Endothelial cell of umbilical vein (primary cell): ENCODE results near the gene RSRC1. TPM values are rescaled to one million over a fixed set of nuclear protein-coding genes. Genes with fewer than 3 reads are reported as not detected.

Experiments used
- BruUV-seq: library from RNA; stranded (reverse); fragments of 400-500 nt; replicated peaks from 2 replicates; lab custom pipeline; 2021; lab: Mats Ljungman, UMichigan
- CTCF ChIA-PET: fragments of 300-600, 350-600 bp; sonication (Branson Sonifier 250); formaldehyde crosslinking; loops from one replicate; lab custom pipeline; 2021; ENCODE audit warnings: antibody characterized with exemption, inconsistent platforms; lab: Charles Lee
- POLR2A ChIA-PET: fragments of 300-600, 350-600 bp; sonication (Branson Sonifier 250); formaldehyde crosslinking; loops from one replicate; lab custom pipeline; 2021; ENCODE audit warnings: antibody characterized with exemption, inconsistent platforms; lab: Charles Lee
- DNase-seq: peaks from one replicate; pipeline ENCODE4 v3.0.0-alpha.2; 2011; ENCODE audit warnings: low read depth, low spot score
- FAIRE-seq: peaks from 2 replicates; lab custom pipeline; 2011; peaks lifted over from hg19 to GRCh38; lab: Jason Lieb, UNC
- H2AFZ ChIP-seq: 2 replicates; pipeline ENCODE4 v1.6.0; 2012; ENCODE audit warnings: low read depth, low read length, control low read depth, inconsistent platforms
- H3K27ac ChIP-seq: 2 replicates; pipeline ENCODE4 v1.5.1; 2011; ENCODE audit warnings: low read depth, mild to moderate bottlenecking, control low read depth, low read length, moderate library complexity; ENCODE audit not compliant: insufficient read depth
- H3K27me3 ChIP-seq, 2 experiments: 2 replicates each; pipeline versions ENCODE4 v1.6.0 to v1.6.1; 2011; ENCODE audit warnings: low read length in 2 of 2, mixed read lengths in 1 of 2; ENCODE audit not compliant: control insufficient read depth in 2 of 2, insufficient read depth in 2 of 2
- H3K36me3 ChIP-seq, 2 experiments: 2 replicates in 1 of 2; 3 replicates in 1 of 2; pipeline ENCODE4 v1.5.1; 2011; ENCODE audit warnings: low read length in 2 of 2, mild to moderate bottlenecking in 1 of 2, moderate library complexity in 1 of 2; ENCODE audit not compliant: control insufficient read depth in 2 of 2, insufficient read depth in 2 of 2; ENCODE audit errors: extremely low read depth in 1 of 2
- H3K4me1 ChIP-seq: 3 replicates; pipeline ENCODE4 v1.5.1; 2011; ENCODE audit warnings: mild to moderate bottlenecking, low read length; ENCODE audit not compliant: control insufficient read depth, insufficient read depth; ENCODE audit errors: extremely low read depth
- H3K4me2 ChIP-seq: 2 replicates; pipeline ENCODE4 v1.6.1; 2011; ENCODE audit warnings: low read length, control low read depth, mixed read lengths; ENCODE audit not compliant: insufficient read depth
- H3K4me3 ChIP-seq, 3 experiments: fragments of 200-600 bp in 1 of 3; sonication (generic), shearing (Covaris generic) in 1 of 3; replicated peaks in 1 of 3; 2 replicates each; pipeline ENCODE4 v1.5.1; 2011 to 2016; ENCODE audit warnings: control low read depth in 3 of 3, low read length in 3 of 3, mild to moderate bottlenecking in 2 of 3, inconsistent platforms in 1 of 3, low read depth in 1 of 3, moderate library complexity in 1 of 3; ENCODE audit not compliant: insufficient read depth in 1 of 3
- H3K79me2 ChIP-seq: 2 replicates; pipeline ENCODE4 v1.6.0; 2012; ENCODE audit warnings: low read length, inconsistent platforms; ENCODE audit not compliant: control insufficient read depth, insufficient read depth
- H3K9ac ChIP-seq: replicated peaks from 2 replicates; pipeline ENCODE3; 2011; ENCODE audit warnings: low read length, control low read depth; ENCODE audit not compliant: insufficient read depth; ENCODE audit errors: extremely low read depth
- H3K9me1 ChIP-seq: replicated peaks from 3 replicates; pipeline ENCODE4 v1.6.0; 2011; ENCODE audit warnings: mild to moderate bottlenecking, low read length; ENCODE audit not compliant: control insufficient read depth, insufficient read depth; ENCODE audit errors: extremely low read depth
- H3K9me3 ChIP-seq: replicated peaks from 2 replicates; pipeline ENCODE4 v1.5.1; 2012; ENCODE audit warnings: low read length, inconsistent platforms; ENCODE audit not compliant: control insufficient read depth, insufficient read depth
- H4K20me1 ChIP-seq: replicated peaks from 2 replicates; pipeline ENCODE3; 2011; ENCODE audit warnings: mild to moderate bottlenecking, low read length; ENCODE audit not compliant: control insufficient read depth, insufficient read depth; ENCODE audit errors: extremely low read depth
- CTCF ChIP-seq, 2 donors: IDR thresholded peaks; 1 replicate in 1 of 2; 2 replicates in 1 of 2; pipeline ENCODE4 v1.5.1; 2011; ENCODE audit warnings: low read length in 2 of 2, mild to moderate bottlenecking in 2 of 2, moderate library complexity in 2 of 2, control low read depth in 1 of 2, inconsistent platforms in 1 of 2, low read depth in 1 of 2; ENCODE audit not compliant: insufficient read depth in 1 of 2; ENCODE audit errors: extremely low read depth in 1 of 2
- GATA2 ChIP-seq: IDR thresholded peaks from 2 replicates; pipeline ENCODE4 v1.7.0; 2011; ENCODE audit warnings: low read depth, mild to moderate bottlenecking, moderate library complexity, mixed read lengths, low read length; ENCODE audit not compliant: insufficient read length, insufficient read depth
- JUN ChIP-seq: IDR thresholded peaks from 2 replicates; pipeline ENCODE4 v1.6.1; 2011; ENCODE audit warnings: borderline replicate concordance, low read depth; ENCODE audit not compliant: insufficient read length, insufficient read depth
- MAX ChIP-seq: IDR thresholded peaks from 2 replicates; pipeline ENCODE4 v1.6.1; 2011; ENCODE audit not compliant: insufficient read depth, insufficient read length
- MYC ChIP-seq: IDR thresholded peaks from one replicate; pipeline ENCODE4 v1.6.1; 2011; ENCODE audit warnings: mild to moderate bottlenecking, low read depth, low read length
- dilution Hi-C: fragments of 300-500 bp; cut with MboI; formaldehyde crosslinking; loops from one replicate; pipeline ENCODE4 v1.15.0; 2019; ENCODE audit warnings: low sequenced_read_pairs; ENCODE audit not compliant: extremely low pct_ligation_motif_present
- intact Hi-C: fragments of 100-400 bp; cut with micrococcal nuclease; formaldehyde crosslinking; loops from one replicate; pipeline ENCODE4 v1.10.0; 2022
- polyA plus RNA-seq, 4 experiments: library from polyadenylated mRNA; depleted of rRNA in 3 of 4; stranded (reverse) in 3 of 4; unstranded in 1 of 4; fragments of >200 nt; gene quantifications; 2 replicates each; pipeline versions ENCODE4 v1.2.1 to v1.2.3, GENCODE V29; 2011 to 2012; ENCODE audit warnings: missing spikeins in 1 of 4
- total RNA-seq: library from RNA; stranded (reverse); gene quantifications from 2 replicates; pipeline ENCODE4 v1.2.3, GENCODE V29; 2021

The RSRC1 gene
- total and polyA plus RNA-seq, 2 donors (not counting 3 experiments of a cell fraction or from before 2014, with no cell fraction given): 1.8 to 25.4 TPM

GRCh38 chr3:158519776-158520175 lies 409.9 kb downstream of the RSRC1 start:
- dilution Hi-C loops (no loop called here), intact Hi-C loops (no loop called here)
- Histone ChIP-seq H3K4me3 (no peak overlapping the region), H3K9me1 (no peaks in the 10 kb centered on the region), H4K20me1 (no peaks in the 10 kb centered on the region), H3K27me3 (no peaks in the 10 kb centered on the region), H3K9ac (no peak overlapping the region), H3K4me1 (no peaks in the 10 kb centered on the region), H3K36me3 (no peaks in the 10 kb centered on the region), H3K79me2 (no peaks in the 10 kb centered on the region), H3K27ac (no peak overlapping the region), H3K9me3 (no peaks in the 10 kb centered on the region), H2AFZ (no peak overlapping the region), H3K4me2 (no peak overlapping the region)
- CTCF ChIA-PET: no interaction called here
- no TSS peak for BruUV-seq
- POLR2A ChIA-PET: no interaction called here
- no peak for TF ChIP-seq GATA2
- no peak for TF ChIP-seq CTCF (IDR thresholded peaks at IDR 0.05; ENCODE audit: extremely low read depth in 1 of 2, insufficient read depth in 1 of 2, low read depth in 1 of 2, low read length in 2 of 2)
- FAIRE-seq: no peak
- DNase-seq: no peak

GRCh38 chr3:158520433-158520832 lies 410.5 kb downstream of the RSRC1 start:
- TF ChIP-seq GATA2 (no peak), JUN (no peak), MYC (no peak), MAX (no peak)
- FAIRE-seq (no peak), DNase-seq (no peak)
- intact Hi-C loops (no loop called here), dilution Hi-C loops (no loop called here)
- Histone ChIP-seq H3K27ac (no peak overlapping the region), H3K79me2 (no peaks in the 10 kb centered on the region), H4K20me1 (no peaks in the 10 kb centered on the region), H3K9me3 (no peaks in the 10 kb centered on the region), H3K9me1 (no peaks in the 10 kb centered on the region), H3K36me3 (no peaks in the 10 kb centered on the region), H3K4me2 (no peak overlapping the region), H3K4me1 (no peaks in the 10 kb centered on the region), H3K27me3 (no peaks in the 10 kb centered on the region), H2AFZ (no peak overlapping the region), H3K4me3 (no peak overlapping the region), H3K9ac (no peak overlapping the region)
- POLR2A ChIA-PET: no interaction called here
- CTCF ChIA-PET: no interaction called here
- no TSS peak for BruUV-seq
